Adipocyte (in vitro differentiated cells): ENCODE results near the gene PDCD7.

ENCODE experiments used
- DNase-seq: peaks from one replicate; pipeline ENCODE4 v3.0.0-alpha.2; 2015; ENCODE audit warnings: low read depth
- H3K27me3 ChIP-seq: replicated peaks from 2 replicates; pipeline ENCODE4 v1.7.0; 2013; ENCODE audit warnings: mild to moderate bottlenecking, low read length, moderate library complexity; ENCODE audit not compliant: control insufficient read depth, insufficient read depth
- H3K36me3 ChIP-seq: 2 replicates; pipeline ENCODE4 v1.7.0; 2013; ENCODE audit warnings: low read length, mild to moderate bottlenecking, moderate library complexity; ENCODE audit not compliant: control insufficient read depth, insufficient read depth, severe bottlenecking
- H3K4me1 ChIP-seq: 2 replicates; pipeline ENCODE4 v1.7.0; 2013; ENCODE audit warnings: mild to moderate bottlenecking, low read length, moderate library complexity; ENCODE audit not compliant: control insufficient read depth, insufficient read depth
- H3K4me3 ChIP-seq: 2 replicates; pipeline ENCODE4 v1.7.0; 2013; ENCODE audit warnings: mild to moderate bottlenecking, low read length, moderate library complexity
- H3K9ac ChIP-seq: 2 replicates; pipeline ENCODE4 v1.7.0; 2013; ENCODE audit warnings: mild to moderate bottlenecking, low read length, moderate library complexity
- H3K9me3 ChIP-seq: 2 replicates; pipeline ENCODE4 v1.7.0; 2013; ENCODE audit warnings: mild to moderate bottlenecking, low read length, moderate library complexity; ENCODE audit not compliant: control insufficient read depth

The PDCD7 gene

GRCh38 chr15:65069179-65069578 lies 64.4 kb downstream of the PDCD7 start:
- H3K9ac ChIP-seq = no peak overlapping the region
- H3K4me3 ChIP-seq = no peak overlapping the region
- peak; percentile 66 for DNase-seq
- H3K27me3 ChIP-seq = peaks cover 6% of the 10 kb centered on the region
- H3K4me1 ChIP-seq = peaks cover 41% of the 10 kb centered on the region
- no peaks in the 10 kb centered on the region for H3K9me3 ChIP-seq
- no peaks in the 10 kb centered on the region for H3K36me3 ChIP-seq

- H3K27me3 ChIP-seq = peaks cover 13% of the 10 kb centered on the region
Measured at GRCh38 chr15:65068403-65068788, 65.2 kb downstream of the PDCD7 start.

GRCh38 chr15:65067645-65068402 lies 65.8 kb downstream of the PDCD7 start, which contains the start of gene RASL12:
TSS of gene RASL12 (minus strand) at chr15:65067991. CDS start at chr15:65067835, 156 bp downstream.
- Histone ChIP-seq H3K9ac (no peak within 1 kb of the TSS), H3K27me3 (peaks cover 17% of the 10 kb centered on the region), H3K9me3 (no peaks in the 10 kb centered on the region), H3K4me1 (peaks cover 42% of the 10 kb centered on the region), H3K36me3 (no peaks in the 10 kb centered on the region), H3K4me3 (no peak within 1 kb of the TSS)
- no peak for DNase-seq

More at GRCh38 chr15:65068403-65068788, 65.2 kb downstream of the PDCD7 start:
- Histone ChIP-seq H3K4me3 (no peak overlapping the region), H3K36me3 (no peaks in the 10 kb centered on the region), H3K4me1 (peaks cover 41% of the 10 kb centered on the region), H3K9ac (no peak overlapping the region), H3K9me3 (no peaks in the 10 kb centered on the region)
- DNase-seq = peak; percentile 30
